Neural cell (in vitro differentiated cells): ENCODE data around the gene CCDC88C. TPM values are rescaled to one million over a fixed set of nuclear protein-coding genes. Genes with fewer than 3 reads are reported as not detected.

Source experiments
- H2AFZ ChIP-seq: fragments of 200-600, 300-800 bp; sonication (generic), shearing (Covaris generic); 2 replicates; pipeline ENCODE4 v1.6.0; 2014; ENCODE audit warnings: low read depth, mild to moderate bottlenecking, antibody characterized with exemption, low read length, moderate library complexity
- H3F3A ChIP-seq: fragments of 200-600 bp; shearing (Covaris generic); 2 replicates; pipeline ENCODE4 v1.6.1; 2016; ENCODE audit warnings: mild to moderate bottlenecking, moderate library complexity, mixed read lengths, antibody characterized with exemption, low read length; ENCODE audit not compliant: insufficient read depth, poor library complexity, severe bottlenecking
- H3K27ac ChIP-seq: fragments of 200-600, 300-800 bp; sonication (generic), shearing (Covaris generic); 2 replicates; pipeline ENCODE4 v1.5.1; 2014; ENCODE audit warnings: mild to moderate bottlenecking, low read length, moderate library complexity
- H3K27me3 ChIP-seq: fragments of 300-800, 200-600 bp; sonication (generic), shearing (Covaris generic); 2 replicates; pipeline ENCODE4 v1.6.0; 2014; ENCODE audit warnings: mild to moderate bottlenecking, low read depth, low read length, moderate library complexity; ENCODE audit not compliant: insufficient read depth
- H3K36me3 ChIP-seq: fragments of 300-800, 200-600 bp; sonication (generic), shearing (Covaris generic); 2 replicates; pipeline ENCODE4 v1.5.1; 2014; ENCODE audit warnings: mild to moderate bottlenecking, antibody characterized with exemption, low read length, moderate library complexity; ENCODE audit not compliant: insufficient read depth
- H3K4me2 ChIP-seq: fragments of 300-800, 200-600 bp; sonication (generic), shearing (Covaris generic); 2 replicates; pipeline ENCODE4 v1.6.0; 2014; ENCODE audit warnings: mild to moderate bottlenecking, low read length
- H3K4me3 ChIP-seq: fragments of 300-800, 200-600 bp; sonication (generic), shearing (Covaris generic); 2 replicates; pipeline ENCODE4 v1.5.1; 2014; ENCODE audit warnings: mild to moderate bottlenecking, low read length, moderate library complexity
- H3K79me2 ChIP-seq: fragments of 200-600 bp; shearing (Covaris generic); replicated peaks from 2 replicates; pipeline ENCODE4 v1.6.0; 2014; ENCODE audit warnings: mild to moderate bottlenecking, low read length, moderate library complexity; ENCODE audit not compliant: insufficient read depth
- H3K9ac ChIP-seq: fragments of 300-800, 200-600 bp; sonication (generic), shearing (Covaris generic); 2 replicates; pipeline ENCODE4 v1.6.1; 2016; ENCODE audit warnings: mild to moderate bottlenecking, low read length, mixed read lengths
- H3K9me2 ChIP-seq: fragments of 200-600 bp; shearing (Covaris generic); 2 replicates; pipeline ENCODE4 v1.6.1; 2016; ENCODE audit warnings: mild to moderate bottlenecking, low read length, mixed read lengths; ENCODE audit not compliant: insufficient read depth
- H3K9me3 ChIP-seq: fragments of 200-600, 300-800 bp; sonication (generic), shearing (Covaris generic); 2 replicates; pipeline ENCODE4 v1.6.1; 2016; ENCODE audit warnings: mild to moderate bottlenecking, mixed run types, low read length, moderate library complexity, mixed read lengths
- H4K20me1 ChIP-seq: fragments of 200-600 bp; shearing (Covaris generic); 2 replicates; pipeline ENCODE4 v1.6.1; 2016; ENCODE audit warnings: mild to moderate bottlenecking, mixed run types; ENCODE audit not compliant: insufficient read depth
- CTCF ChIP-seq: fragments of 450-650 bp; IDR thresholded peaks from 2 replicates; pipeline ENCODE4 v1.5.1; 2014; ENCODE audit warnings: antibody characterized with exemption, mild to moderate bottlenecking, moderate library complexity; ENCODE audit not compliant: poor library complexity, severe bottlenecking
- EP300 ChIP-seq: fragments of 450-650 bp; conservative IDR thresholded peaks from 2 replicates; pipeline ENCODE4 v1.6.1; 2014; ENCODE audit warnings: antibody characterized with exemption, mild to moderate bottlenecking, moderate library complexity; ENCODE audit not compliant: poor library complexity, severe bottlenecking
- EZH2 ChIP-seq: fragments of 200-600, 300-800 bp; shearing (Covaris generic), sonication (generic); IDR thresholded peaks from 2 replicates; pipeline ENCODE4 v1.6.1; 2014; ENCODE audit warnings: antibody characterized with exemption, low read length, borderline replicate concordance, mild to moderate bottlenecking; ENCODE audit not compliant: insufficient read depth, poor library complexity, severe bottlenecking
- MXI1 ChIP-seq: fragments of 450-650 bp; conservative IDR thresholded peaks from 2 replicates; pipeline ENCODE4 v1.6.1; 2014; ENCODE audit warnings: antibody characterized with exemption, mild to moderate bottlenecking; ENCODE audit not compliant: poor library complexity, severe bottlenecking
- POLR2AphosphoS5 ChIP-seq: IDR thresholded peaks from 2 replicates; pipeline ENCODE4 v1.6.1; 2012
- RAD21 ChIP-seq: fragments of 450-650 bp; conservative IDR thresholded peaks from 2 replicates; pipeline ENCODE4 v1.6.1; 2014; ENCODE audit warnings: antibody characterized with exemption, mild to moderate bottlenecking, moderate library complexity
- REST ChIP-seq: IDR thresholded peaks from 2 replicates; pipeline ENCODE4 v1.6.1; 2012; ENCODE audit warnings: borderline replicate concordance
- SMC3 ChIP-seq: fragments of 450-650 bp; conservative IDR thresholded peaks from 2 replicates; pipeline ENCODE4 v1.6.1; 2014; ENCODE audit warnings: antibody characterized with exemption, mild to moderate bottlenecking, moderate library complexity; ENCODE audit not compliant: poor library complexity
- TAF1 ChIP-seq: IDR thresholded peaks from 2 replicates; pipeline ENCODE4 v1.6.1; 2012; ENCODE audit warnings: low read depth
- polyA plus RNA-seq: library from polyadenylated mRNA; depleted of rRNA; stranded (reverse); fragments of >200 nt; gene quantifications from 2 replicates; pipeline ENCODE4 v1.2.3, GENCODE V29; 2014

The CCDC88C gene
- polyA plus RNA-seq, 1 donor from 2014 or later: 20.1 TPM

GRCh38 chr14:91401751-91402150 lies 15.9 kb downstream of the CCDC88C start:
- no peak overlapping the region for H3K4me2 ChIP-seq
- H3K9me2 ChIP-seq: no peaks in the 10 kb centered on the region
- no peaks in the 10 kb centered on the region for H4K20me1 ChIP-seq
- no peak overlapping the region for H3K9ac ChIP-seq
- no peaks in the 10 kb centered on the region for H3K9me3 ChIP-seq
- no peak for TF ChIP-seq EP300
- TF ChIP-seq RAD21: no peak
- no peak for TF ChIP-seq EZH2
- no peak for TF ChIP-seq TAF1
- H3K79me2 ChIP-seq: peaks cover 71% of the 10 kb centered on the region
- H3K36me3 ChIP-seq: no peaks in the 10 kb centered on the region
- no peak overlapping the region for H3K4me3 ChIP-seq
- no peaks in the 10 kb centered on the region for H3K27me3 ChIP-seq
- no peak overlapping the region for H3K27ac ChIP-seq
- H3F3A ChIP-seq: no peaks in the 10 kb centered on the region
- no peak overlapping the region for H2AFZ ChIP-seq

- no peaks in the 10 kb centered on the region for H3K36me3 ChIP-seq
- H3K4me3 ChIP-seq: no peak overlapping the region
- no peaks in the 10 kb centered on the region for H3K9me2 ChIP-seq
- H3K9ac ChIP-seq: no peak overlapping the region
- no peak overlapping the region for H3K4me2 ChIP-seq
- peaks cover 64% of the 10 kb centered on the region for H3K79me2 ChIP-seq
- H3K27ac ChIP-seq: no peak overlapping the region
- no peak for TF ChIP-seq EP300
- TF ChIP-seq EZH2: no peak
- no peak for TF ChIP-seq CTCF
- TF ChIP-seq SMC3: no peak
- TF ChIP-seq RAD21: no peak
- TF ChIP-seq MXI1: no peak
- no peak for TF ChIP-seq POLR2AphosphoS5
- no peak for TF ChIP-seq TAF1
- no peak for TF ChIP-seq REST
- H4K20me1 ChIP-seq: no peaks in the 10 kb centered on the region
- no peak overlapping the region for H2AFZ ChIP-seq
- no peaks in the 10 kb centered on the region for H3K9me3 ChIP-seq
- H3F3A ChIP-seq: no peaks in the 10 kb centered on the region
- no peaks in the 10 kb centered on the region for H3K27me3 ChIP-seq
Observed at GRCh38 chr14:91400696-91401095, 16.9 kb downstream of the CCDC88C start.
